NAMALWA (cell line): Measurements from ENCODE around the gene UQCRHL.

Experiments
- DNase-seq: peaks from one replicate; pipeline ENCODE4 v3.0.0-alpha.2; 2015; ENCODE audit warnings: low spot score

UQCRHL gene

GRCh38 chr1:15797614-15798390 is 9.6 kb downstream of the UQCRHL start:
- no peak for DNase-seq

GRCh38 chr1:15796086-15796462 is 11.4 kb downstream of the UQCRHL start:
- DNase-seq: no peak

- DNase-seq: peak; percentile 28
Observed at GRCh38 chr1:15788624-15789301, 18.7 kb downstream of the UQCRHL start.

- DNase-seq: no peak
Observed at GRCh38 chr1:15786581-15786980, 20.9 kb downstream of the UQCRHL start.

GRCh38 chr1:15785683-15786082 is 21.8 kb downstream of the UQCRHL start:
- no peak for DNase-seq

- DNase-seq: no peak
Observed at GRCh38 chr1:15777909-15778707, 29.3 kb downstream of the UQCRHL start.

- no peak for DNase-seq
Observed at GRCh38 chr1:15775706-15776105, 31.7 kb downstream of the UQCRHL start.

GRCh38 chr1:15771836-15772515 is 35.5 kb downstream of the UQCRHL start:
- DNase-seq: no peak

- DNase-seq: no peak
Observed at GRCh38 chr1:15770313-15770962, 37.0 kb downstream of the UQCRHL start.

- DNase-seq: no peak
Observed at GRCh38 chr1:15768388-15768787, 39.1 kb downstream of the UQCRHL start.

GRCh38 chr1:15767941-15768340 is 39.5 kb downstream of the UQCRHL start:
- DNase-seq: no peak

GRCh38 chr1:15765495-15766194 is 41.8 kb downstream of the UQCRHL start:
- peak; percentile 33 for DNase-seq

GRCh38 chr1:15764890-15765289 is 42.6 kb downstream of the UQCRHL start:
- no peak for DNase-seq

- DNase-seq: no peak
Observed at GRCh38 chr1:15764269-15764764, 43.1 kb downstream of the UQCRHL start.

- peak; percentile 41 for DNase-seq
Observed at GRCh38 chr1:15762546-15762945, 44.9 kb downstream of the UQCRHL start.

- no peak for DNase-seq
Observed at GRCh38 chr1:15761366-15762128, 45.9 kb downstream of the UQCRHL start.

- DNase-seq: no peak
Observed at GRCh38 chr1:15760520-15761211, 46.8 kb downstream of the UQCRHL start.

GRCh38 chr1:15758953-15759661 is 48.3 kb downstream of the UQCRHL start:
- DNase-seq: no peak
